Gastroesophageal sphincter (tissue), 3 donors: ENCODE measurements around the gene SNX33.

Experiments
- CTCF ChIP-seq, 4 experiments: fragments of 200-600 bp in 2 of 4; fragments of 450-650 bp in 2 of 4; sonication (generic) in 1 of 4; IDR thresholded peaks; one replicate each; pipeline ENCODE4 v1.5.1; 2017 to 2019; ENCODE audit warnings: antibody characterized with exemption in 4 of 4, mild to moderate bottlenecking in 2 of 4, moderate library complexity in 2 of 4
- EP300 ChIP-seq: sonication (generic); formaldehyde crosslinking; IDR thresholded peaks from one replicate; pipeline ENCODE4 v1.6.1; 2017; ENCODE audit warnings: antibody characterized with exemption, mild to moderate bottlenecking
- POLR2A ChIP-seq, 2 donors: fragments of 450-650 bp; IDR thresholded peaks; one replicate each; pipeline ENCODE4 v1.6.1; 2017; ENCODE audit warnings: antibody characterized with exemption in 2 of 2, mild to moderate bottlenecking in 2 of 2, moderate library complexity in 1 of 2
- POLR2AphosphoS5 ChIP-seq: sonication (generic); formaldehyde crosslinking; IDR thresholded peaks from one replicate; pipeline ENCODE4 v1.6.1; 2017; ENCODE audit warnings: antibody characterized with exemption

GRCh38 chr15:75677465-75678323, 30.0 kb downstream of the SNX33 start:
- TF ChIP-seq CTCF (IDR thresholded peaks at IDR 0.05) (no peak), POLR2AphosphoS5 (no peak), EP300 (no peak), POLR2A (IDR thresholded peaks at IDR 0.05) (no peak)
